ENCODE results near the gene CRABP2. TPM values are rescaled to one million over a fixed set of nuclear protein-coding genes. Genes with fewer than 3 reads are reported as not detected.

CRABP2 gene
- total RNA-seq, 2 donors from 2014 or later: 0.67 to 2.5 TPM

GRCh38 chr1:156750711-156751450 is 45.5 kb upstream of the CRABP2 start:
- no peaks in the 10 kb centered on the region for H3K9me3 ChIP-seq
- H3K4me3 ChIP-seq: peak overlapping the region; percentile 94 to 95
- peak overlapping the region; percentile 96 for H3K27ac ChIP-seq
- DNase-seq (ENCODE audit: low spot score): no peak
- peaks cover 0 to 56% of the 10 kb centered on the region in 2 donors for H3K4me1 ChIP-seq
- H3K27me3 ChIP-seq: no peaks in the 10 kb centered on the region
- H3K36me3 ChIP-seq: no peaks in the 10 kb centered on the region
- TF ChIP-seq CTCF (IDR thresholded peaks at IDR 0.05): no peak

- Histone ChIP-seq H3K27me3 (no peaks in the 10 kb centered on the region), H3K36me3 (no peaks in the 10 kb centered on the region), H3K4me1 (peaks cover 0 to 62% of the 10 kb centered on the region in 2 donors), H3K27ac (peak overlapping the region; percentile 96), H3K9me3 (no peaks in the 10 kb centered on the region), H3K4me3 (peak overlapping the region; percentile 94 to 95)
- no peak for DNase-seq (ENCODE audit: low spot score)
- TF ChIP-seq CTCF (IDR thresholded peaks at IDR 0.05): no peak
These were observed 44.8 kb upstream of the CRABP2 start for GRCh38 chr1:156750191-156750672.

- peaks cover 0 to 69% of the 10 kb centered on the region in 2 donors for H3K4me1 ChIP-seq
- H3K9me3 ChIP-seq: no peaks in the 10 kb centered on the region
- no peaks in the 10 kb centered on the region for H3K27me3 ChIP-seq
- H3K4me3 ChIP-seq: peak overlapping the region; percentile 94 to 95
- H3K36me3 ChIP-seq: peaks cover 6% of the 10 kb centered on the region
- peak overlapping the region; percentile 96 for H3K27ac ChIP-seq
- no peak for TF ChIP-seq CTCF (IDR thresholded peaks at IDR 0.05)
- no peak for DNase-seq (ENCODE audit: low spot score)
These were observed 44.2 kb upstream of the CRABP2 start for GRCh38 chr1:156749419-156750118.

GRCh38 chr1:156748670-156749418 is 43.5 kb upstream of the CRABP2 start:
- Histone ChIP-seq H3K27ac (peak overlapping the region; percentile 96), H3K4me3 (peak overlapping the region; percentile 94 to 95), H3K27me3 (no peaks in the 10 kb centered on the region), H3K4me1 (peaks cover 0 to 76% of the 10 kb centered on the region in 2 donors), H3K36me3 (peaks cover 13% of the 10 kb centered on the region), H3K9me3 (no peaks in the 10 kb centered on the region)
- peak; percentile 83 for DNase-seq (ENCODE audit: low spot score)
- no peak for TF ChIP-seq CTCF (IDR thresholded peaks at IDR 0.05)

GRCh38 chr1:156747742-156748669 is 42.6 kb upstream of the CRABP2 start:
- peak overlapping the region; percentile 94 to 95 for H3K4me3 ChIP-seq
- H3K36me3 ChIP-seq: peaks cover 22% of the 10 kb centered on the region
- H3K27ac ChIP-seq: peak overlapping the region; percentile 96
- H3K4me1 ChIP-seq: peaks cover 0 to 74% of the 10 kb centered on the region in 2 donors
- H3K9me3 ChIP-seq: no peaks in the 10 kb centered on the region
- no peaks in the 10 kb centered on the region for H3K27me3 ChIP-seq
- no peak for DNase-seq (ENCODE audit: low spot score)
- no peak for TF ChIP-seq CTCF (IDR thresholded peaks at IDR 0.05)

Measured in right atrium auricular region (tissue), 2 donors.